DMS53 treated with DMSO at 0.1 percent for 48 hours (cell line): ENCODE data around the gene CDC23.
A peak's percentile ranks its signal among the peaks of the same experiment; 100 is the strongest.
"Not testable (repeated sequence)": the region's sequence is repeated elsewhere in the genome, so short reads cannot be mapped to it uniquely, and the experiment has no call there.

Experiments
- DNase-seq: peaks from one replicate; lab custom pipeline; 2025; ENCODE audit not compliant: unreplicated experiment; lab: John Stamatoyannopoulos, UW

Gene CDC23, protein sequence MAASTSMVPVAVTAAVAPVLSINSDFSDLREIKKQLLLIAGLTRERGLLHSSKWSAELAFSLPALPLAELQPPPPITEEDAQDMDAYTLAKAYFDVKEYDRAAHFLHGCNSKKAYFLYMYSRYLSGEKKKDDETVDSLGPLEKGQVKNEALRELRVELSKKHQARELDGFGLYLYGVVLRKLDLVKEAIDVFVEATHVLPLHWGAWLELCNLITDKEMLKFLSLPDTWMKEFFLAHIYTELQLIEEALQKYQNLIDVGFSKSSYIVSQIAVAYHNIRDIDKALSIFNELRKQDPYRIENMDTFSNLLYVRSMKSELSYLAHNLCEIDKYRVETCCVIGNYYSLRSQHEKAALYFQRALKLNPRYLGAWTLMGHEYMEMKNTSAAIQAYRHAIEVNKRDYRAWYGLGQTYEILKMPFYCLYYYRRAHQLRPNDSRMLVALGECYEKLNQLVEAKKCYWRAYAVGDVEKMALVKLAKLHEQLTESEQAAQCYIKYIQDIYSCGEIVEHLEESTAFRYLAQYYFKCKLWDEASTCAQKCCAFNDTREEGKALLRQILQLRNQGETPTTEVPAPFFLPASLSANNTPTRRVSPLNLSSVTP

DNA sequence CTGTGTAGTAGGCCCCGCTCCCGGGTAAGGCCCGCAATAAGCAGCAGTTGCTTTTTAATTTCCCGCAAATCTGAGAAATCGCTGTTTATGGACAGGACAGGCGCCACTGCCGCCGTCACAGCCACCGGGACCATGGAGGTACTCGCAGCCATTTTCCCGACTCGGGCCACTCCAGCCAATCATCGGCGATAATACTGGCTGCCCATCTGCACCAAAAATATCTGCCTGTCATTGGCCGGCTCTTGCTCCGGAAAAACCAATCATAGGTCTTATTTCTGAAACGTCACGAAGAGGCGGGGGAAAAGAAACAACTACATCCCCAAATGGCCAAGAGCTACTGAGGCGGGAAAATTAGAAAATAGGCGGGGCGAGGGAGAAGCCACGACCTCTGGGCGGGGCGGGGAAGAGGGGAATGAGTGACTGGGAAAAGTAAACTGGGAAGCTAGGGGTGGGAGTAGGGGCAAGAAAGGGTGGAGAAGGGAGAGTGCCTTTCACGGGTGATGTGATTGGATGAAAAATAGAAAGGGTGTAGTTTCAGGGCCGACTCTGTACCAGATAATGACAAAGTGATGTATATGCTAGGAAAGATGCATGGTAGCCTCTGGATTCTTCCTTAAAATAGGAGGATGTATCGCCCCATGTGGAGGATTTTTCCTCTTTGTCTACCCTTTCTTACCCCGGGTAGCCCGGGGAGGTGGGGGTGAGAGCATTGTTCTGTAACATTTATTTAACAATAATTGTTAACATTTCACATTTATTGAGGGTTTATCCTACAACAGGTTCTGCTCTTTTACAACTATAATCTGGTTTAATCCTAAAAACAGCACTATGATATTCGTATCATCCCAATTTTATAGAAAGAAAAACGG lies at the start of gene CDC23:
CDC23 (minus strand) TSS at position 163 of the 869 bp plus-strand sequence; CDS start at position 152, 11 bp downstream.
- DNase-seq: peak; percentile 99

DNA sequence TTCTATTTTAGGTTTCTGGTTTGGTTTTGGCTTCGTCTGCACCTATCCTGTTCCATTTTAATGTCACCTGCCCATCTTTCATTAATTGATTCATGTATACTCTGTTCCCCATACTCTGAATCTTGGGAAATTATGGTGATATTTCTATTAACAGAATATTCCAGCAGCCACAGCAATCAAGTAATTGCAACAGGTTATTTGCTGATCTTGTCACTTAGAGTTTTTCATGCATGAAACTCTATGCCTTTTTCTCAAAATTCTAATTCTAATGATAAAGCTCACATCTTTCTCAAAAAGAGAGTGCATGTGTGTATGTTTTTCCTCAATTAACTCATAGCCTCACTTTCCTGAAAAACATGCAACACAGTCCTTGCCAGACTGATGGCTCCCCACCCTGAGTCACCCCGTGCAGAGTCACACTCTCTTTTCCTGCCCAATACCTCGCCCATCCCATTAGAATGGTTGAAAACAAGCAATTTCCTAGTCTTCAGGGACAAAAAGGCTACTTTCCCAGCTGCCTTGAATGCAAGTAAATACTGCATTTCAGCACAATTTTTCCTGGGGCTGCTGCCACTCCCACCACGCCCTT lies 45.7 kb upstream of the CDC23 start:
- DNase-seq: no peak

DNA sequence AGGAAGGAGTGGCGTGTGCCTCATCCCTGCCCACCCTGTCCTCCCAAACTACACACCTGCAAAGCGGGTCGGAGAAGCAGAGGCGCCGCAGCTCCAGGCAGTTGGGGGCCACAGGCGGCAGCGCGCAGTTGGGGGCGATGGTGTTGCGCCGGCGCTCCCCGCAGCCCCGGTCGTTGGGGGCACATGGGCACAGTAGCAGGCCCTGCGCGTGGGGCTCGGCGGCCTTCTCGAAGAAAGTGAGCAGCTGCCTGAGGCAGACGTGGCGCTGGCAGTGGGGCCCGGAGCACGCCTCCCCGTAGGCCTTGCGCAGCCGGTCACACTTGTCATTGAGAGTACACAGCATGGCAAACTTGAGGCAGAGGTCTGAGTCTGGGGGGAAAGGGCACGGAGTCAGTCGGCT lies 44.5 kb upstream of the CDC23 start:
- DNase-seq: no peak

DNA sequence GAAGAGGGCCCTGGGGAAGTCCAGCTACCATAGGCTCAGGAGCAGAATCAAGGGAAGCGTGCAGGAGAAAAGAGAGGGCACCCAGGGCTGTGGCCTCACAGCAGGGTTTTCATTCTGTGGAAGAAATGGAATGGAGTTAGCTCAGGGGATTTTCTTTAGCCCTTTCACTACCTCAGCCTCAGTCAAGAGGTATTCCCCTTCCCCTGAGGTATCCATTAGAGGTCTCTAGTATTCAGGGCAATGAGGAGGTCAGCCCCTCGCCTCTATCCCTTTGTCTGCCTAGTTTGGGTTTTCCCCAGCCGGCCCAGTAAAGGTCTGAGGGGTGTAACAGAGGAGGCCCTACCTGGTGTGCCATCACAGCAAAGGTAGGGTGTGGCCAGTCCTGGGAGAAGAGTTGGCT lies 39.8 kb upstream of the CDC23 start:
- no peak for DNase-seq

DNA sequence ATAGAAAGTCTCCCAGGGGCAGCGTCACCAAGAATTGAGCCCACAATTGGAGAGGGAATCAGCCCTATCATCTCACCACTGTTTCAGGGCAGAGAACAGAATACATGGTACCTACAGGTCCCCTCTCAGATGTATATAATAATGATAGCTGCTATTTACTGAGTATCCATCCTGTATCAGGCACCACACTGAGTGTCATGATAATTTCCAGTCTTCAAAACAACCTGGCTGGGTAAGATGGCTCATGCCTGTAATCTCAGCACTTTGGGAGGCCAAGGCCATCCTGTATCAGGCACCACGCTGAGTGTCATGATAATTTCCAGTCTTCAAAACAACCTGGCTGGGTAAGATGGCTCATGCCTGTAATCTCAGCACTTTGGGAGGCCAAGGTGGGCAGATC lies 34.7 kb upstream of the CDC23 start:
- DNase-seq: not testable (repeated sequence)

DNA sequence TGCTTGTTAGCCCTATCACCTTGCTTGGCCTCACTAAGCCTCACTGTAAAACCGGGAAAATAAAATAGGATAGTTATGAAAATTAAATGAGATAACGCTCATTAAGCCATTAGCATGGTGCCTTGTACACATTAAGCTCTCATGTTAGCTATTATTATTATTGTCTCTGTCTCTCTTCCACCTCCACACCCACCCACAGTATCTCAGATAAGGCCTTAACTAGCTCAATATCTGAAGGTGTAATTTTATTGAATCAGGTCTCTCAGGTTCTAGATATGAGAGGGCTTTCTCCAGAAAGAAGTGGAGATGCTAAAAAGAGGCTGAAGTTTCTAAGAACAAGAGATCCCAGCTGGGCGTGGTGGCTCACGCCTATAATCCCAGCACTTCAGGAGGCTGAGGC lies 33.7 kb upstream of the CDC23 start:
- no peak for DNase-seq

DNA sequence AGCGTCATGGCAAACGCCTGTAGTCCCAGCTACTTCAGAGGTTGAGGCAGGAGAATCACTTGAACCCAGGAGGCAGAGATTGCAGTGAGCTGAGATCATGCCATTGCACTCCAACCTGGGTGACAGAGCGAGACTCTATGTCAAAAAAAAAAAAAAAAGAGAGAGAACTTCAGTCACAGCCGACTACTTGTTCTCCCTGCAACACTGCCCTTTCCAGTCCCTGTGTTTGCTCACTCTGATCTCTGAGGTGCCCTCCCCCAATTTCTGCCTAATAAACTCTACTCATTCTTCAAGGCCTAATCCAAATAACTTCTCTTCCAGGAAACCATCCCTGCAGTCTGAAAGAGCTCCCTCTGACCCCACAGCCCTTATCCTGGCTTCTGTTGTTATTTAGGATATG lies 33.2 kb upstream of the CDC23 start:
- no peak for DNase-seq

DNA sequence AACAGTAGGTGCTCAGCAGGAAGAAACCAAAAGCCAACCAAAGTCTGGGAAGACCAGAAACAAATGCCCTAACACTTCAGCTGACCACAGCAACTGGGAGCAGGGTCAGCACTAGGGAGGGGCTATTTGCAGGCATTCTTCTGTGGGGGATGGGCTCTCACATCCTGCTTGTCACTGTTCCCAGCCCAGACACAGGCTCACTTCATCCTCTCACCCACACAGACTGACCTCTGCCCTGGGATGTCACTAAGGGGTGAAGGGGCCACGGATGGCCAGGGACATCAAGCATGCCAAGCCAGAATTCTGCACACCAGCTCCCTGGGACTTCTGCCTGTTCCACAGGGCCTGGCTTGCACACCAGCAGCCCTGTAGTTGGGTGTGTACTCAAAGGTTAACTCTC lies 32.6 kb upstream of the CDC23 start:
- no peak for DNase-seq

DNA sequence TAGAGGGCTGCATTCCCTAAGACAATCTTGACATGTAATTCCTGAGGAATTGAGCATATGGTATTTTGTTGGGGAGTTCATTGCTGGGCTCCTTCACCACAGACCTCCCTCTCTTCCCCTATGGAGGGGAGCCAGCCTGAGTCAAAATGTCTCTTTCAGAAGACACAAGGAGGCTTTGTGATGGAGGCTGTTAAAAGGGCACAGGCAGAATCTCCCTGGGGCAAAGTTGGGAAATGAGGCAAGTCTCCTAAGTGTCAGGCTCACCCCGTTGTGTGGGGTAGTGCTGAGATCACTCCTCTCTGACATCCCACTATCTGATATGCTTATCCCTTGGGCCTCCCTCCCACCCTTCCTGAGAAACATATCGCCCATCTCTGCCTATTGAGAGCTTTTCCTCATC lies 30.7 kb upstream of the CDC23 start:
- DNase-seq: no peak

DNA sequence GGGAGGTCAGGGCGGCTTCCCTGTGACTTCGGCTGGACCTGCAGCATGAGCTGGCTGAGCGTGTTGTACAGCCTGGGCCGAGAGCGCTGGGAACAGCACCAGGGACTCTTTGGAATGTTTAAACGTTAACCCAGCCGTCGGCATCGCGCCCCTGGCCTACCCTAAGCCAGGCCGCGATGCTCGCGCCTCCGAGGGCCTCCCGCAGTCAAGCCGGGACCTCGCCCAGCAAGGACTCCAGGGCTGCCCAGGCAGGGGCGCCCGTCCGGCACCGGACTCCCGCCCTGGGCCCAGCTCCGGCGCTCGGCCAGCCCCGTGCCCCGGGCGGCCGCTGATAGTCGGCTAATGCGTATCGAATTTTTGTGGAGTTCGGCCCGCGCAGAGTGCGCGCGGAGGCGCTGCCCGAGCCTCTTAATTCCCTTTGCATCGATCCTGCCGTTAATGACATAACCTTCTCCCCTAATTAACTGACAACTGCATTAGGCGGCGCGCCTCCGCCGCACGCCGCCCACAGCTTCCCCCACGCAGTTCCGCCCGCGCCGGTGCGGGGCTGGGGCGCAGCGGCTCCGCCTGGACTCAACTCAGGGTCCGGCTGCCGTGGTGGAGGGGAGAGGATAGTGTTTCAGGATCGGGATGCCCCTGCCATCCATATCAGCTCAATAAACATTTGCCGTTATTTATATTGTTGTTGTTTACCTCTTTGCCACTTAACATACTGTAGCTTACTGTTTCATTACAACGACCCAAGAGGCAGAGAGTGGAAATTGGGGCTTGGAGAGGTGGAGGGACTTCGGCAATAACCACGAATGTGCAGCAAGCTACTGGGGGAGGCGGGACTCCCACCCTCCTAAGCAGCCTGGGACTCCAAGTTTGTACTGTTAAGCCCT lies 28.8 kb upstream of the CDC23 start:
- peak; percentile 15 for DNase-seq

DNA sequence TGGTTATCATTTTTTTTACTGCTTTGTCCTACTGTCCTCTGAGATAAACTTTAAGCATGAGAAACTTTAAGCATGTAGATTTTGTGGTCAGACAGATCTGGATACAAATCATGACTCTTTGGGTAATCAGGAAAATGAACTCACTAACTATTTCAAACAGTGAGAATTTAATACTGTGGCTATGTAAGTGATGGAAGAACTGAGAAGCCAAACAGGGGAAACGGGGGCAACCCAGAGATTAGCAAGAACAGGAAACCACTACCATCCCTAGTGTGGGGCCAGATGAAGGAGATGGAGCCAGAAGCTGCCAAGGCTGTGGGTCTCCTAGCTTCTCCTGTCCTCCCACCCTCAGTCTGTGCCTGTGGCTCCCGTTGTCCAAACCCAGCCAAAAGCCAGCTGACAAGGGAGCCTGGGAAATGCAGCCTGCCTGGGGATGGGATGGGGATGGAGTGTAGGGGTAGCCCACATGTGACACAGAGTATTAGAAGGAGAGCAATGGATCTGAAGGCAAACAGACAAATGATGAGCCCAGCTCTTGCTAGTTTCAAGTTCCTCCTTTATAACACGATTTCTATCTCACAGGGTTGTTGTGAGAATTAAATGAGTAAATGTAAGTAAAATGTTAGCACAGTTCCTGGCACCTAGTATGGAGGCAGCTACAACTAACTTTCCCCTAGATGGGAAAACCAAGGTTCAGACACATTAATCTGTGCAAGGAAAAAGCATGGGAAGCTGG lies 27.7 kb upstream of the CDC23 start:
- DNase-seq: no peak

DNA sequence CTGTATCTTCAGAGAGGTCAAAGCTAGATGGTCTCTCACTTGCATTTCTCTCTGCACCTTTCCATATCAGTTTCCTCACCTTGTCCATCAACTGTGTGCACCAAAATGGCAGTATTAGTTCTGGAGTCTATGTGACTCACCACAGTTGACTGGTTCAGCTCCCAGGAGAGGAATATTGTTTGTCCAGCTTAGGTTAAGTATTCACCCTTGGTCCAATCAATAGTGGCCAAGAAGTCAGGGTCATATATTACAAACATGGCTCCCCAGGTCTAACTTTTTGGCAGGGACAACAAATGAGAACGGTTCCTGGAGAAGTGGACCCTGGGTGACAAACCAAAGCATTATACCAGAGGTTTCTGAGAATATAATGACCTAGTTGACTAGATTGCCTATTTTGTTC lies 24.9 kb upstream of the CDC23 start:
- DNase-seq: no peak

DNA sequence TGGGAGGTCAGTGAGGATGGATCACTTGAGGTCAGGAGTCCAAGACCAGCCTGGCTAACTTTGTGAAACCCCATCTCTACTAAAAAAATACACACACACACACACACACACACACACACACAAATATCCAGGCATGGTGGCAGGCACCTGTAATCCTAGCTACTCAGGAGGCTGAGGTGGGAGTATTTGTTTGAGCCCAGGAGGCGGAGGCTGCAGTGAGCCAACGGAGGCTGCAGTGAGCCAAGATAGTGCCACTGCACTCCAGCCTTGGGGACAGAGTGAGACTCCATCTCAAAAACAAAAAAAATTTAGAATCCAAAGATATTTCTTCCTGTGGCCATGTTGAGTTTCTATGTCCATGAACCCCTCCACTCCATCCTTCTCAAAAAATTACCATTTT lies 21.5 kb upstream of the CDC23 start:
- no peak for DNase-seq

DNA sequence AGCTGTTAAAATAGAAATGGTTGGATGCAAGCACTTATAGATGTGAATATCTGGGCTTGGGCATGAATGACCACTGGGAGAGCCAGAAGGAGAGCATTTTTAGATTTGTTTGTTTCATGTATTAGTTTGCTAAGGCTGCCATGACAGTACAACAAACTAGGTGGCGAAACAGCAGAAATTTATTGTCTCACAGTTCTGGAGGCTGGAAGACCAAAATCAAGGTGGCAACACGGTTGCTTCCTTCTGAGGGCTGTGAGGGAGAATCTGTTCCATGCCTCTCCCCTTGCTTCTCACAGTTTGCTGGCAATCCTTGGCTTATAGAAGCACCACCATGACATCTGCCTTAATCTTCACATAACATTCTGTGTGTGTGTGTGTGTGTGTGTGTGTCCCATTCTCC lies 20.2 kb upstream of the CDC23 start:
- DNase-seq: no peak

DNA sequence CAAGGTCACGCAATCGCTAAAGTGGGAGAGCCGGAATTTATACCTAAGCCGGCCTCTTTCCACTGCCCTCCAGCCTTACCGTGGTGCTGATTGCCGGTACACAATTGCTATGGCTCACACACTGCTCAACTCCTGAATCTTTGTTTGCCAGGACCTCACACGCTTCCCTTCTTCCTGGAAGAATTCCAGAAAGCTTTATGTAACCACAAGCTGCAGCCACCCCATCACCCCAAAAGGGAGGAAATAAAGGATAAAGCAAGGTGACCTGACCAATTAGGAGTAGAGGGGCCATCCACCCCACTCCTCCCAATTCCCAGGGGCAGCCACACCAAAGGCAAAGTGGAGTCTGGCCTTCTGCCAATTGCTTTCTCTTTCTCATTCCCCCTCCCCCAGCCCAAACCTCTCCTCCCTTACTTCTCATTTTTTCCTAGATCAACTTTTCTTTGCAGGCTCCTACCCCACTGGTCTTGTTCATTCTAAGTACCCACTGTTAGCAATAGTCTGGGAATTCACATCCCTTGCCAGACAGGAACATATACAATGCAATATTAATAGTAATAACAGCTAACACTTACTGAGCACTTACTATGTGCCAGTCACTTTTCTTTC lies 18.0 kb upstream of the CDC23 start:
- DNase-seq: no peak

DNA sequence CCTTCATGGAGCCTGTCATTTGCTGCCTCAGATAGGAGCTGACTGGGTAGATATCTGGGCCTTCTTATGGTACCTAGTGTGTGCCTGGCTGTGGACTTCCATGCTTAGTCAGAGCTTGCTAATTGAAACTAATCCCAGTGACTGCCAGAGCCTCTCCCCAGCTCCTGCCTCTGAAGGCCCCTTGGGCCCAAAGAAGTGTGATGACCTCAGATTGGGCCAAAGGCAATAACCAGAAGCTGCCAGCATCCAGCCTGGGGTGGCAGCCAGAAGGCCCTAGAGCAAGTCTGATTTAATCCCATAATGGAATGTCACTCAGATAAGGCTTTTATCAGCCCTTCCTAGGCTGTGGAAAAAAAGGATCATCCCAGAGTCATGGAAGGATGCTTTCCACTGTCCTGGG lies 17.1 kb upstream of the CDC23 start:
- DNase-seq: no peak

DNA sequence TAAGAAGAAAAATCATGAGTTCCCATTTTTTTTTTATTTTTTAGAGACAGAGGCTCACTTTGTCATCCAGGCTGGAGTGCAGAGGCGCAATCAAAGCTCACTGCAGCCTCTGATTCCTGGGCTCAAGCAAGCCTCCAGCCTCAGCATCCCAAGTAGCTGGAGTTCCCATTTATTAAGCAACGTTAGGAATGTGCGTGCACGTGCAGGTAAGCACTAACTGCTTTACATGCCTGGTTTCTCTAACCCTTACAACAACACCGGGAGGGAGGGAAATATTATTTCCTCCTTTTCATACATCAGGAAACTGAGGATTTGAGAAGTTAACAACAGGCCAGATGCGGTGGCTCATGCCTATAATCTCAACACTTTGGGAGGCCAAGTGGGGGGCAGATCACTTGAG lies 16.3 kb upstream of the CDC23 start:
- DNase-seq: no peak

DNA sequence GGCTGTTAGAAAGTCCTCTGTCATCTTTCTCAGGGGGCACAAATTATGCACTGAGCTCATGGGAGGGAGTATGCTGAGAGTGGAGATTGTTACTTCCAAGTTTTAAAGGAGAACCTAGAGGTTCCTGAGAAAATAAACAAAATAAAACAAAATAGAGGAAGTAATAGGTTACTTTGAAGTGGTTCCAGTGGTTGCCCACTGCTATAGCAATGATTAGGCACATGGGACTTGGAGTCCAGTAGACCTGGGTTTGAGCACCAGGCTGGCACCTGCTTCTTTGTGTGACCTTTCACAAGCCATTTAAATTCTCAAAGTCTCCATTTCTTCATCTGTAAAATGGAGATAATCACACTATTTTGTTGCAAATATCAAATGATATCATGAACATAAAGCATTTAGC lies 13.8 kb upstream of the CDC23 start:
- DNase-seq: no peak

DNA sequence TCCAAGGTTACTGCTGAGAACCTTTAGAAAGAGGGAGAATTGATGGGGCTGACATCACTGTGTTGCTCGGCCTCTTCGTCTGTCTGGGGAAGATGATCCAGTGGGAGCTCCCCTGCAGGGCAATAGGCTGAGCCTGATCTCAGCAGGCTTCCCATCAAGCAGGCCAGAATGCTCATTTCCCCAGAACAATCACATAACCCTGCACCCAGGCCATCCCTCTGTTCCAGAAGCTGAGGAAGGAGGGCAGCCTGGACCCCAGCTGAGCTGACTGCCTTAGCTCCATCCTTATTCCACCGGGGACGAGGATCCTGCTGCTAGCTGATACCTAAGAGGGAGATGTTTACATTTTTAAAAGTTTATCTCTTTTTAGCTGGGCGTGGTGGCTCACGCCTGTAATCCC lies 11.6 kb upstream of the CDC23 start:
- DNase-seq: no peak
